ENCODE results near the gene TAF1C.

TAF1C gene

DNA sequence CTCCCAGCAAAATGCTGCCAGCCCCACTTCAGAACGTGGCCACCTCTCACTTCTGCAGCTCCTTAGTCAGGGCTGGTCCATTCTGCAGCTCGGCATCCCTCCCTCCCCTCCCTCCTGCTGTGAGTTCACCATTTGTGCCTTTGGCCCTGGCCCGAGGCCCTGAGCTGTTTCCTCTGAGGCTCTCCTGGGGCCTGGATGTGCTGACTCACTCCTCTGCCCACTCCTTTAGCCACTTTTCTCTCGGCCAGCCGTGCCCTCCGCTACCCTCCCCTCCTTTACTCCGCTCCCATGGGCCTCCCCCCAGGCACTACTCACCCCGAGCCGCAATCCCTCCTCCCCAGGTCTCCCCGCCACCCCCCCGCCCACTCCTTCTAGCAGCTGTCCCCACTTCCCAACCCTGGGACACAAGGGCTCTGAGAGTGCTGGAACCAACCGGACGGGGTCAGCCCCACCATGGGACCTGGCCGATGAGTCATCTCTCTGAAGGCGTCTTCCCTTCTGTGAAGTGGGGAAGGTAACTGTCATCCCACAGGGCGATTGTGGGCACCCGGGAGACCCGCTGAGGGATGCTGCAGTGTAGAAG lies 41.5 kb upstream of the TAF1C start:
- no peaks in the 10 kb centered on the region for H4K20me1 ChIP-seq (ENCODE audit: insufficient read depth, low read length)
- no peak overlapping the region for H3K4me3 ChIP-seq (ENCODE audit: low read depth, low read length, poor library complexity, severe bottlenecking)
- H3K4me1 ChIP-seq (ENCODE audit: insufficient read depth, low read length, severe bottlenecking): no peaks in the 10 kb centered on the region
- no peaks in the 10 kb centered on the region for H3K79me2 ChIP-seq (ENCODE audit: insufficient read depth, low read length)
- no peak overlapping the region for H2AFZ ChIP-seq (ENCODE audit: low read length)
- no peak overlapping the region for H3K27ac ChIP-seq (ENCODE audit: low read depth, low read length, poor library complexity, severe bottlenecking)
- H3K9me3 ChIP-seq (ENCODE audit: low read length): no peaks in the 10 kb centered on the region
- no peak overlapping the region for H3K4me2 ChIP-seq (ENCODE audit: low read length)
- H3K36me3 ChIP-seq (ENCODE audit: insufficient read depth, low read length): no peaks in the 10 kb centered on the region
- no peaks in the 10 kb centered on the region; the same call in none of the 2 replicates for H3K27me3 ChIP-seq (ENCODE audit: insufficient read depth, low read length)
- no peaks in the 10 kb centered on the region for H3K9me2 ChIP-seq (ENCODE audit: low read depth, low read length)
- no peak for TF ChIP-seq EZH2 (IDR thresholded peaks at IDR 0.05; ENCODE audit: borderline replicate concordance, low read length)
- TF ChIP-seq, protein P1, sequence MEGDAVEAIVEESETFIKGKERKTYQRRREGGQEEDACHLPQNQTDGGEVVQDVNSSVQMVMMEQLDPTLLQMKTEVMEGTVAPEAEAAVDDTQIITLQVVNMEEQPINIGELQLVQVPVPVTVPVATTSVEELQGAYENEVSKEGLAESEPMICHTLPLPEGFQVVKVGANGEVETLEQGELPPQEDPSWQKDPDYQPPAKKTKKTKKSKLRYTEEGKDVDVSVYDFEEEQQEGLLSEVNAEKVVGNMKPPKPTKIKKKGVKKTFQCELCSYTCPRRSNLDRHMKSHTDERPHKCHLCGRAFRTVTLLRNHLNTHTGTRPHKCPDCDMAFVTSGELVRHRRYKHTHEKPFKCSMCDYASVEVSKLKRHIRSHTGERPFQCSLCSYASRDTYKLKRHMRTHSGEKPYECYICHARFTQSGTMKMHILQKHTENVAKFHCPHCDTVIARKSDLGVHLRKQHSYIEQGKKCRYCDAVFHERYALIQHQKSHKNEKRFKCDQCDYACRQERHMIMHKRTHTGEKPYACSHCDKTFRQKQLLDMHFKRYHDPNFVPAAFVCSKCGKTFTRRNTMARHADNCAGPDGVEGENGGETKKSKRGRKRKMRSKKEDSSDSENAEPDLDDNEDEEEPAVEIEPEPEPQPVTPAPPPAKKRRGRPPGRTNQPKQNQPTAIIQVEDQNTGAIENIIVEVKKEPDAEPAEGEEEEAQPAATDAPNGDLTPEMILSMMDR (IDR thresholded peaks at IDR 0.05; ENCODE audit: low read length): no peak
- H3K9ac ChIP-seq (ENCODE audit: low read length): no peak overlapping the region
- no peaks in the 10 kb centered on the region for H3F3A ChIP-seq (ENCODE audit: insufficient read depth, low read length)

DNA sequence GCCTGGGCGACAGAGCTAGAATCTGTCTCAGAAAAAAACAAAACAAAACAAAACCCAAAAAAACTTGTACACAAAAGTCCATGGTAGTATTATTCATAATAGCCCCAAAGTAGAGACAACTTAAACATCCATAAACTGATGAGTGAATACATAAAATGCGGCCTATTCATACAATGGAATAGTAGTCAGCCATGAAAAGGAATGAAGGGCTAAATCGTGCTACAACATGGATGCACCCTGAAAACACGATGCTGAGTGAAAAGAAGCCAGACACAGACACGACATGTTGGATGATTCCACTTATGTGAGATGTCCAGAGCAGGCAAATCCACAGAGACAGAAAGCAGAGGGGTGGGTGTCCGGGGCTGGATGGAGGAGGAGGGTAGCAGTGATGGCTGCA lies 40.7 kb upstream of the TAF1C start:
- H3K9ac ChIP-seq (ENCODE audit: low read length): no peak overlapping the region

DNA sequence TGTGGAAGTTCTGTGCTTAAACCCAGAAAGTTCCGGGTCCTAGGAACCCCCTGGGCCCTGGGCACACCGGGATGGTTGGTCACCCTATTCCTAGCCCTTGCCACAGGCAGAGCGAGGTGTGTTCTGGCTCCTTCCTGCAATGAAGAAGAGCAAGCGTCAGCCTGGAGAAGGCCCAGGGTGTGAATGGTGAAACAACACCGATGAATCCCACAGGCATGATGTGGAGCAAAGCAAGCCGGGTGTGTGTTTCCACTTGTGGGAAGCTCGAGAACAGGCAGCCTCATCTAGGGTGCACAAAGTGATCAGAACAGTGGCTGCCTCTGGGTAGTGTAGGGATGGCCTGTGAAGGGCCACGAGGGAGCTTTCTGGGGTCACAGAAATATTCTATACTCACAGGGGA lies 39.2 kb upstream of the TAF1C start:
- no peaks in the 10 kb centered on the region for H3F3A ChIP-seq (ENCODE audit: insufficient read depth, low read length)
- H3K27me3 ChIP-seq (ENCODE audit: insufficient read depth, low read length): no peaks in the 10 kb centered on the region; the same call in 1 of the 2 replicates
- no peaks in the 10 kb centered on the region for H3K9me3 ChIP-seq (ENCODE audit: low read length)

More for the DNA sequence above, 40.7 kb upstream of the TAF1C start:
- Histone ChIP-seq H3F3A (ENCODE audit: insufficient read depth, low read length) (no peaks in the 10 kb centered on the region), H3K4me1 (ENCODE audit: insufficient read depth, low read length, severe bottlenecking) (no peaks in the 10 kb centered on the region), H3K4me2 (ENCODE audit: low read length) (no peak overlapping the region), H3K4me3 (ENCODE audit: low read depth, low read length, poor library complexity, severe bottlenecking) (no peak overlapping the region), H3K27me3 (ENCODE audit: insufficient read depth, low read length) (no peaks in the 10 kb centered on the region; the same call in 1 of the 2 replicates), H3K9me3 (ENCODE audit: low read length) (no peaks in the 10 kb centered on the region), H3K79me2 (ENCODE audit: insufficient read depth, low read length) (no peaks in the 10 kb centered on the region), H4K20me1 (ENCODE audit: insufficient read depth, low read length) (no peaks in the 10 kb centered on the region), H3K36me3 (ENCODE audit: insufficient read depth, low read length) (no peaks in the 10 kb centered on the region), H3K27ac (ENCODE audit: low read depth, low read length, poor library complexity, severe bottlenecking) (no peak overlapping the region), H2AFZ (ENCODE audit: low read length) (no peak overlapping the region), H3K9me2 (ENCODE audit: low read depth, low read length) (no peaks in the 10 kb centered on the region)
- TF ChIP-seq, protein P1 (IDR thresholded peaks at IDR 0.05; ENCODE audit: low read length): no peak
- TF ChIP-seq EZH2 (IDR thresholded peaks at IDR 0.05; ENCODE audit: borderline replicate concordance, low read length): no peak

More for the DNA sequence above, 39.2 kb upstream of the TAF1C start:
- no peak overlapping the region for H2AFZ ChIP-seq (ENCODE audit: low read length)
- no peaks in the 10 kb centered on the region for H3K79me2 ChIP-seq (ENCODE audit: insufficient read depth, low read length)
- no peaks in the 10 kb centered on the region for H3K36me3 ChIP-seq (ENCODE audit: insufficient read depth, low read length)
- H3K27ac ChIP-seq (ENCODE audit: low read depth, low read length, poor library complexity, severe bottlenecking): no peak overlapping the region
- H3K4me1 ChIP-seq (ENCODE audit: insufficient read depth, low read length, severe bottlenecking): no peaks in the 10 kb centered on the region
- no peak overlapping the region for H3K4me3 ChIP-seq (ENCODE audit: low read depth, low read length, poor library complexity, severe bottlenecking)
- H3K4me2 ChIP-seq (ENCODE audit: low read length): no peak overlapping the region
- H3K9ac ChIP-seq (ENCODE audit: low read length): no peak overlapping the region
- TF ChIP-seq EZH2 (IDR thresholded peaks at IDR 0.05; ENCODE audit: borderline replicate concordance, low read length): no peak
- TF ChIP-seq, protein P1 (IDR thresholded peaks at IDR 0.05; ENCODE audit: low read length): no peak
- no peaks in the 10 kb centered on the region for H4K20me1 ChIP-seq (ENCODE audit: insufficient read depth, low read length)
- no peaks in the 10 kb centered on the region for H3K9me2 ChIP-seq (ENCODE audit: low read depth, low read length)

All from OCI-LY1 (cell line).